Kidney epithelial cell (primary cell): ENCODE data around the gene CHN1. TPM values are rescaled to one million over a fixed set of nuclear protein-coding genes. Genes with fewer than 3 reads are reported as not detected.

Source experiments
- DNase-seq: peaks from one replicate; pipeline ENCODE4 v3.0.0-alpha.2; 2010; ENCODE audit warnings: low read depth
- H3K27me3 ChIP-seq: 2 replicates; pipeline ENCODE4 v1.6.0; 2011; ENCODE audit warnings: low read length; ENCODE audit not compliant: control insufficient read depth, insufficient read depth
- H3K36me3 ChIP-seq: 2 replicates; pipeline ENCODE4 v1.5.1; 2011; ENCODE audit warnings: low read length; ENCODE audit not compliant: control insufficient read depth, insufficient read depth
- H3K4me3 ChIP-seq: 2 replicates; pipeline ENCODE4 v1.5.1; 2011; ENCODE audit warnings: low read depth, mild to moderate bottlenecking, control low read depth, low read length
- total RNA-seq: library from RNA; depleted of rRNA; stranded (reverse); fragments of >200 nt; gene quantifications from 2 replicates; pipeline ENCODE4 v1.2.3, GENCODE V29; 2015
- TF ChIP-seq, protein P1 (sequence below): IDR thresholded peaks from 2 replicates; pipeline ENCODE4 v1.5.1; 2011; ENCODE audit warnings: mild to moderate bottlenecking, moderate library complexity, low read length, control low read depth, inconsistent platforms; ENCODE audit not compliant: insufficient read depth, poor library complexity, severe bottlenecking

The CHN1 gene
- total RNA-seq, 1 donor from 2014 or later, result 19.3 TPM

DNA sequence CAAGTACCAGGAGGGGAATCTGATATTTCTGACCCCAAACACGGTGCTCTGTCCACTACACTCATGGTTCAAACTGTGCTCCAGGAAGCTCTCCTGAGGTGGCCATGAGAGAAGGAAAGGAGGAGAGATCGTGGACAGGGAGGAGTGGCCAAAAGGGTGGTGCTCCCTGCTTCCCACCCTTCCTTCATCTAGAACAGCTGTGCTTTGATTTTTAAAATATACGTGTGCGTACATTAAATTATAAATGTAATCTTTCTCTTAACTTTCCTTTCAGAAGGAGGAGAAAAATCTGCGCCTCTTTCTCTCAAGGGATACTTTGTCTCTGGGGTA lies 232.7 kb downstream of the CHN1 start:
- no peak overlapping the region for H3K4me3 ChIP-seq
- DNase-seq, result no peak
- no peaks in the 10 kb centered on the region for H3K36me3 ChIP-seq
- no peaks in the 10 kb centered on the region for H3K27me3 ChIP-seq
- TF ChIP-seq, protein P1, sequence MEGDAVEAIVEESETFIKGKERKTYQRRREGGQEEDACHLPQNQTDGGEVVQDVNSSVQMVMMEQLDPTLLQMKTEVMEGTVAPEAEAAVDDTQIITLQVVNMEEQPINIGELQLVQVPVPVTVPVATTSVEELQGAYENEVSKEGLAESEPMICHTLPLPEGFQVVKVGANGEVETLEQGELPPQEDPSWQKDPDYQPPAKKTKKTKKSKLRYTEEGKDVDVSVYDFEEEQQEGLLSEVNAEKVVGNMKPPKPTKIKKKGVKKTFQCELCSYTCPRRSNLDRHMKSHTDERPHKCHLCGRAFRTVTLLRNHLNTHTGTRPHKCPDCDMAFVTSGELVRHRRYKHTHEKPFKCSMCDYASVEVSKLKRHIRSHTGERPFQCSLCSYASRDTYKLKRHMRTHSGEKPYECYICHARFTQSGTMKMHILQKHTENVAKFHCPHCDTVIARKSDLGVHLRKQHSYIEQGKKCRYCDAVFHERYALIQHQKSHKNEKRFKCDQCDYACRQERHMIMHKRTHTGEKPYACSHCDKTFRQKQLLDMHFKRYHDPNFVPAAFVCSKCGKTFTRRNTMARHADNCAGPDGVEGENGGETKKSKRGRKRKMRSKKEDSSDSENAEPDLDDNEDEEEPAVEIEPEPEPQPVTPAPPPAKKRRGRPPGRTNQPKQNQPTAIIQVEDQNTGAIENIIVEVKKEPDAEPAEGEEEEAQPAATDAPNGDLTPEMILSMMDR, result no peak

DNA sequence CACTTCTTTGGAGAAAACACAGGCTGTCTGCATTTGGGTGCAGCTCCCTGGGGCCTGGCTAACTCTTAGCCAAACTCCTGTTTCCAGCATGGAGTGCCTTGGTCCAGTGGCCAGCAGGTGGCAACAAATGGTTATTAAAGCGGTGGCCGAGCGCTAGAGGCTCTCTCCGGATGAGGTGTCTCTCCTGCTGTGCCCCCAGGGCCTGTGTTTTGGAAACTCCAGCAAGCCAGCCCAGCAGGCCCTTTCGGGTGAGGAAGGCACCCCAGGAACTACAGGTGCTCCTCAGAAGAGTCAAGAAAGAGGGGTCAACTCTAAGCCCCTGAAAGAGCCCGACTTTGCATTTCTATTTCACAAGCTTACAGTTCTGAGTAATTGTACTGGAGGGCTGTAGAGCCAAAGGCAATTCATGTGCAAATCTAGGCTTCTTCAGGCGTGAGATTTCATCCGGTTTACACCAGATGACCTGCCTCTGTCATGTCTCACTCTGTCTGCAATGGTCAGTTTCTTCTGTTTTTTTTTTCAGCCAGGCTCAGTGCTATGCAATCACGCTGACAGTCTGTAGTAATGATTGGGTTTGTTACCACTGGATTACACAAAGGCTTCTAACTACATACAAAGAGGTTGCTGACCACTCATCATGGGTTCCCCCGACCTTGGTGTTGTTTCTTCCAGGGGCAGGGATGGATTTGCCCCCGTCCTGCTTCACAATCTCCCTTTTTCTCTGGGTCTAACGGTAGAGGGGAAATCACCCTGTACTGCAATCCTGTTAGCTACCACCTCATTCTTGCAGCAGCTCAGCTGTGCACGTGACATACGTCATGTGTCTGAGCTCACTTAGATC lies 233.3 kb downstream of the CHN1 start:
- H3K4me3 ChIP-seq, result no peak overlapping the region

DNA sequence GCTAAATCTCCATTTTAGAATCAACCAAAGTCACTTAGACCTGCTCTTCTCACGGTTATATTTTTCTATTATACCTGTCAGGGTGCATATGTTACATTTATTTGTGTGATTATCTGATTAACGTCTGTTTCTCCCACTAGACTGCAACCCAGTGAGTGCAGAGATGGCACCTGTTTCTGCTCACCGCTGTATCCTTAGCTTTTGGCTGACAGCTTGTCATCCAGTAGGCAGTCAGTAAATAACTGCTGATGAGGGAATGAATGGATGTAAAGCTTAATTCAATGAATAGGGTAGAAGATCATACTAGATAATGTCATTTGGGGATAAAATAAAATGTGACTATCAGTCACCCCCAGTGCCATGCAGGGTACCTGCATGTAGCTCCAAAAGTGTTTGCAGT lies 234.0 kb downstream of the CHN1 start:
- Histone ChIP-seq H3K4me3 (no peak overlapping the region), H3K36me3 (no peaks in the 10 kb centered on the region), H3K27me3 (no peaks in the 10 kb centered on the region)
- TF ChIP-seq, protein P1, result no peak
- no peak for DNase-seq

More for the DNA sequence above, 233.3 kb downstream of the CHN1 start:
- Histone ChIP-seq H3K36me3 (no peaks in the 10 kb centered on the region), H3K27me3 (no peaks in the 10 kb centered on the region)
- DNase-seq, result no peak
- TF ChIP-seq, protein P1, result peak; percentile 86

DNA sequence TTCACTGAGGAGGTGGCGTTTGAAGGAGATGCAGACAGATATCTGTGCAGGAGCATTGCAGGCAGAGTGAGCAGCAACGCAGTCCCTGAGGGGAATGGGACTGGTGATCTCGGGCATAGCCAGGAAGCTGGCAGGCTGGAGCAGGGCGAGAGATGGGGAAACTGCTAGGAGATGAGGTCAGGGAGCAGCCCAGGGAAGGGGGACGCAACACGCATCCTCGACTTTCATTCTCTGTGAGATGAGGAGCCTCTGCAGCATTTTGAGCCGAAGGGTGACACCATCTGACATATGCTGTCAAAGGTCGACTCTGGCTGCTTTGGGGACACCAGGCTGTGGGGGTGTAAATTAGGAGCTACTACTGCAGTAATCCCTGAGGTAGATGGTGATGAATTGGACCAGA lies 236.6 kb downstream of the CHN1 start:
- Histone ChIP-seq H3K4me3 (no peak overlapping the region), H3K27me3 (no peaks in the 10 kb centered on the region), H3K36me3 (no peaks in the 10 kb centered on the region)
- TF ChIP-seq, protein P1, result no peak
- no peak for DNase-seq

DNA sequence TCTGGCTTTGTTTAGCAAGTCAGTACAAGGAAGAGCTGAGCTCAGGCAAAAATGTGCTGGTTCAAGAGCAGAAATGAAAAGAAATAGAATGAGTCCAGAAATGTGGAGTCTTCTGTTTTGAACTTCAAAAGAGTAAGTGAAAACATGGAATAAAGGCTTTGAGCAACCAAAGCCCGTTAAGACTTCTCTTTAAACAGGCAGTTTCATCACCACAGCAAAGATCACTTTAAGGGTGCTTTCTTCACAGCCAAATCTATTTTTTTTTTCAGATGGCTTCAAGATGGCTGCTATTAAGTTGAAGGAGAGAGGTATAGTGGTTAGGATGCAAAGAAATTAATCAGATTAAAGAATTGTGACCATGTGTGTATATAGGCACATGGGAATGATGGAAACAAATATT lies 238.9 kb downstream of the CHN1 start:
- TF ChIP-seq, protein P1, result no peak
- Histone ChIP-seq H3K36me3 (no peaks in the 10 kb centered on the region), H3K4me3 (no peak overlapping the region), H3K27me3 (no peaks in the 10 kb centered on the region)
- no peak for DNase-seq

DNA sequence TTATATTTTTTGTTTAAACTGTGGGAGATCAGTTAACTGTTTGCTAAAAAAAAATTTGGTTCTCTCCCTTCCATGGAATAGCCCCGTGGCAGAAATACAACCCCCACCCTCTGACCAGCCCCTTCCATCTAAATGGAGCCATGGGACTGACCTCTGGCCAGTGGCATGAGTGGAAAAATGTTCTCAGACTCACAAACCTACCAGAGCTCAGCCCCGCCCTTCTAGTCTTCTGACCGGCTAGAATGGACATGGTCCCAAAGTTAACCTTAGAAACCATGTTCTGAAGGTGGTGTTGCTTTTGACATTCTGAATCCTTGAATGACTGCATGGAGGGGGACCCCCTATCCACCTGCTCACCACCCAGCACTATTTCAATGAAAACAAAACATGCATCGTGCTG lies 239.6 kb downstream of the CHN1 start:
- DNase-seq, result no peak
- Histone ChIP-seq H3K36me3 (no peaks in the 10 kb centered on the region), H3K4me3 (no peak overlapping the region), H3K27me3 (no peaks in the 10 kb centered on the region)
- TF ChIP-seq, protein P1, result no peak
